ENCODE data around the gene MYO9B.
A peak's percentile ranks its signal among the peaks of the same experiment; 100 is the strongest.
"Not testable (repeated sequence)": the region's sequence is repeated elsewhere in the genome, so short reads cannot be mapped to it uniquely, and the experiment has no call there.

Gene MYO9B

GRCh38 chr19:17116996-17117702 lies 41.6 kb downstream of the MYO9B start:
- no peak for DNase-seq

DNA sequence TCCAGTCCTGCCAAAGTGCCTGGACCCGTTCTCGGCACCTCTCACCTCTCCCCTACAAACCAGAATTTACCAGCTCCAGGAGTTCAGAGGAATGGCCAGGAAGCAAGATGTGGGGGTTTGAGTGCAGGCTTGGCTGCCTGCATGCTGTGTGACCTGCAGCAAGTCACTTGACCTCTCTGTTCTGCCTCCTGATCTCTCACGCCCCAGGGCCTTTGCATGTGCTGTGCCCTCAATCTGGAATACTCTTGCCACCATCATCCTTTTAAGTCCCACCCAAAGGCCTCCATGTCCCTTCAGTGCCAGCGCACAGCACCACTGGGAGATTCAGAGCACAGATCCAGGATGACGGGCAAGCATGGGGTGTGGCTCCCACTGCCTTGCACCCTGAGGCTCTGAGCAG lies 43.4 kb downstream of the MYO9B start:
- DNase-seq = no peak

GRCh38 chr19:17121736-17122293 lies 46.2 kb downstream of the MYO9B start:
- no peak for DNase-seq

DNA sequence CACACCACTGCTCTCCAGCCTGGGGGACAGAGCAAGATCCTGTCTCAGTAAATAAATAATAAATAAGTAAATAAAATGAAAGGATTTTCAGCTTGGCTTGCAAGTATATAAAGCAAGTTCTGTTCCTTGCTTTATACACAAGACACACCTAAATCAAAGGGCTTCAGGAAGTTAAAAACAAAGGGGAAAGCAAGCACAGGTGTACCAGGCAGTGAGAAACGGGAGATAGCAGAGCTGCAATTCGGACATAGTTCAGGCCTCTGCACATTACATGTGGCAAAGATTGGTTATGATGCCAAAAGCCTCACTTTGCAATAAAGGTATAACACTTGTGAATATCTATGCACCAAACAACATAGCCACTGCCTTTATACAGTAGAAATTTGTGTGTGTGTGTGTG lies 47.5 kb downstream of the MYO9B start:
- DNase-seq = no peak

DNA sequence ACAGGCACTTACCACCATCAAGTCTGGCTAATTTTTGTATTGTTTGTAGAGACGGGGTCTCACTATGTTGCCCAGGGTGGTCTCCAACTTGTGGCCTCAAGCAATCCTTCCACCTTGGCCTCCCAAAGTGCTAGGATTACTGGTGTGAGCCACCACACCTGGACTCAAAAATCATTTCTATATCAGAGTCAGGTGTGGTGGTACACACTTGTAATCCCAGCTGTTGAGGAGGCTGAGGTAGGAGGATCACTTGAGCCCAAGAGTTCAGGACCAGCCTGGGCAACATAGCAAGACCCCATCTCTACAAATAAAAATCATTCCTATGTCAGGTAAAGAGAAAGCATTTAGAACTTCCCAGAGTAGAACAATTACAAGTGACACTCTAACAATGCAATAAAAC lies 48.4 kb downstream of the MYO9B start:
- DNase-seq = no peak

DNA sequence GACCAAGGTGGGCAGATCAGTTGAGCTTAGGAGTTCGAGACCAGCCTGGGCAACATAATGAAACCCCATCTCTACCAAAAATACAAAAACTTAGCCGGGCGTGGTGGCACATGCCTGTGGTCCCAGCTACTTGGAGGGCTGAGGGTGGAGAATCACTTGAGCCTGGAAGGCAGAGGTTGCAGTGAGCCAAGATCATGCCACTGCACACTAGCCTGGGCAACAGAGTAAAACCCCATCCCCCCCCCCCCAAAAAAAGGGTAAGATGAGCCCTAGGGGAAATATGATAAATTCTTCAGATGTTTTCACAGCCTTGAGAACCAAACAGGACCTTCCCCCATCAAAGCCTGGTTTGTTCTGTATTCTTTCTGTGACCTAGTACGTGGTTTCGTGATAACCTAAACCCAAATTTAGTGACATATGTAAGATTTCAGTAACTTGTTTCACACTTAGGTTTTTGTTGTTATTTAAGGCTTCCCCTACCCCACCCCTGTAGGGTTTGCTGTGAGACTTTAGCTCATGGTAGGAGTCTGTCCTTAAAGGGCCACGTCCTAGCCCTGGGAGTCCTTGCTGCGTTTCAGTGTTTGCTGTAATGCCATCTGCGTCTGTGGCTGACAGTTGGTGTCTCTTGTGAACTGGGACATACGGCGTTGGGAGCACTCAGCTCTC lies 49.6 kb downstream of the MYO9B start:
- peak; percentile 26 for DNase-seq

DNA sequence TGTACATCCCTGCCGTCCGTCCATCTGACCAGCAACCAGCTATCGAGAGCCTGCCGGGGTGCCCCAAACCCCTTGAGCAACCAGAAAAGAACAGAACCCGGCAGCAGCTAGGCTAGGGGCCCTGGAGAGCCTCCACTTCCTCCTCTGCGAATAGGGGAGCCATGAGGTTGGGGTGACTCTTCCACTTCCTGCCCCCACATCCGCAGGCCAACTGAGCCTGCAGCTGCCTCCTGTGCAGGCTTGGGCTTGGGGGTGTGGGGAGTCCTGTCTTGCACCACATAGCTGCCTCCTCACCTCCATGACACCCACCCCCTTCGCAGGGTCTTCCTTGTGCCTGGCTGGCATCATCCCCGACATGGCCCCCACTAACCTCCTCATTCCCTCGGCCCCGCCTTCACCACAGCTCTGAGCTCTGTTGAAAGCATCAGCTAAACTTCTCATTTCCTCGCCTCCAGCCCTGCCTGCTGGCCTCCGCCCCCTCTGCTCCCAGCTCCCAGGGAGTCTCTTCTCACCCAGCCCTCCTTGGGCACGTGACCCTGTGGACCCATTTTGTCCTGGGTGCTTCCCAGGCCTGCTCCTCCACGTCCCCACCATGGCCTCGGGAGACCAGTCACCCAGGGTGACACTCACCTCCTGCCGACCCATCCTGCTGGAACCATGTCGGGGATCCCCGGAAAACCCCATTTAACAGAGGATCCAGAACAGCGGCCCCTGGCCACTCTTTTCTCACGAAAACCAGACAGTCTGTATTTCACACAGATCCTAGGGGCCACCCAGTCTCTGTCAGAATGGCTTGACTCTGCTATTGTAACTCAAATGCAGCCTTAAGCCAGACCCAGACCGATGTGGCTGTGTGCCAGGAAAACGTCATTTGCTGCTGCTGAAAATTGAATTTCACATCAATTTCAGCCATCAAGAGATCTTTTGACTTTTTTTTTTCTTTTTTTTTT lies 50.4 kb downstream of the MYO9B start:
- DNase-seq = peak; percentile 45

- no peak for DNase-seq
Measured at GRCh38 chr19:17127671-17128070, 52.1 kb downstream of the MYO9B start.

GRCh38 chr19:17128403-17128802 lies 52.8 kb downstream of the MYO9B start:
- no peak for DNase-seq

DNA sequence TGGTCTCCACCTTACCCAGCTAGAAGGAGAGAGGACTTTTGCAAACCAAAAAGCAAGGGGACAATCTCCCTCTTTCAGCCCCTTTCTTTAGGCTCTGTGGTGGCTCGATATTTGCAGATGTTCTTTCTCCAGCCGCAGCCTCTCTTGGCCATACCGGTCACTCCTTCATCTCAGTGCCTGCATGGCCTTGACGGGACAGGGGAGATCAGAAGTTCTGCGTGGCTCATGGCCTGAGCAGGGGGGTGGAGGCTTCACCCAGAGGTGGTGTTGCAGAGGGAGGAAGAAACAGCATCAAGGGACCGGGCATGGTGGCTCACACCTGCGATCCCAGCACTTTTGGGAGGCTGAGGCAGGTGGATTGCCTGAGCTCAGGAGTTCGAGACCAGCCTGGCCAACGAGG lies 53.2 kb downstream of the MYO9B start:
- DNase-seq = no peak

GRCh38 chr19:17129377-17129776 lies 53.8 kb downstream of the MYO9B start:
- no peak for DNase-seq

- no peak for DNase-seq
Measured at GRCh38 chr19:17135001-17135853, 59.6 kb downstream of the MYO9B start.

GRCh38 chr19:17136021-17136420 lies 60.4 kb downstream of the MYO9B start:
- no peak for DNase-seq

- DNase-seq = no peak
Measured at GRCh38 chr19:17136617-17137016, 61.0 kb downstream of the MYO9B start.

- no peak for DNase-seq
Measured at GRCh38 chr19:17137417-17137816, 61.8 kb downstream of the MYO9B start.

GRCh38 chr19:17138052-17138846 lies 62.7 kb downstream of the MYO9B start:
- not testable (repeated sequence) for DNase-seq

DNA sequence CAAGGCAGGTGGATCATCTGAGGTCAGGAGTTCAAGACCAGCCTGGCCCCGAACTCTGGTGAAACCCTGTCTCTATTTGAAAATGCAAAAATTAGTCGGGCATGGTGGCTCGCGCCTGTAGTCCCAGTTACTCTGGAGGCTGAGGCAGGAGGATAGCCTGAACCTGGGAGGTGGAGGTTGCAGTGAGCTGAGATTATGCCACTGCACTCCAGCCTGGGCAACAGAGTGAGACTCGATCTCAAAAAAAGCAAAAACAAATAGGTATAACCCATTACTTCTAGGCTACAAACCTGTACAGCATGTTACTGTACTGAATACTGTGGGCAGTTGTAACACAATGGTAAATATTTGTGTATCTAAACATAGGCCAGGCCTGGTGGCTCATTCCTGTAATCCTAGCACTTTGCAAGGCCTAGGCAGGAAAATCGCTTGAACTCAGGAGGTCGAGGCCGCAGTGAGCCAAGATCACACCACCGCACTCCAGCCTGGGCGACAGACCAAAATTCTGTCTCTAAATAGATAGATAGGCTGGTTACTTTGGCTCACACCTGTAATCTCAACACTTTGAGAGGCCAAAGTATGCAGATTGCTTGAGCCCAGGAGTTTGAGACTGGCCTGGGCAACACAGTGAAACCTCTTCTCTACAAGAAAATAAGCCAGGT lies 63.5 kb downstream of the MYO9B start:
- DNase-seq = no peak

GRCh38 chr19:17144771-17145170 lies 69.2 kb downstream of the MYO9B start:
- DNase-seq = not testable (repeated sequence)

DNA sequence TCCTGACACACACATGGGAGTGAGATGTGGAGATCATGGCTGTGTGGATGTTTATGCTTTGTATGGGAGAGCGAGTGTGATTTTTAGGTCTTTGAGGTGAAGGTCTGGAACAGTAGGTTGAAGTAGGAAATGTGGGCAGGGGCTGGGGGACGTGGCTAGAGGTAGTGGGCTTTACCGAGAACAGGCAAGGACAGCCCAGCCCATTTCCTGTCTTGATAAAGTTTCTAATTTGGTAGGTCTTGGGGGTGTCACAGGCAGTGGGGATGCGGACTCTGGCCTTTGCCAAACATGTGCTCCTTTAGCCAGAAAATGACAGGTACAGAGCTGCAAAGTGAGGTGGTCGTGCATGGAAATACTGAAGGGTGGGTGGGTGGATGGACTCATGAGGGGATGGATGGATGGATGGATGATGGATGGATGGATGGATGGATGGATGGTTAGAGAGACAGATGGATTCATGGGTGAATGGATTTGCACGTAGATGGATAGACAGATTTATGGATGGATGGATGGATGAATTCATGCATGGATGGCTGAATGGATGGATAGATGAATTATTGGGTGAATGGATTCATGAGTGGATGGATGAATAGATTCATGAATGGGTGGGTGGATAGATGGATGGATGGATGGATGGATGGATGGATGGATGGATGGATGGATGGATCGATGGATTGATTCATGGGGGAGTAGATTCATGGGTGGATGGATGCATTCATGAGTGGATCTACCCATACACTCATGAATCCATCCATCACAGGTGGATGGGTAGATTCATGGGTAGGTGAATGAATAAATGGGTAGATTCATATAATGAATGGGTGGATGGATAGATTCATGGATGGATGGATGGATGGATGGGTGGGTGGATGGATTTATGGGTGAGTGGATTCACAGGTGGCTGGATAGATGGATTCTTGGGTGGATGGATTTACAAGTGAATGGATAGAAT lies 70.2 kb downstream of the MYO9B start:
- no peak for DNase-seq

DNA sequence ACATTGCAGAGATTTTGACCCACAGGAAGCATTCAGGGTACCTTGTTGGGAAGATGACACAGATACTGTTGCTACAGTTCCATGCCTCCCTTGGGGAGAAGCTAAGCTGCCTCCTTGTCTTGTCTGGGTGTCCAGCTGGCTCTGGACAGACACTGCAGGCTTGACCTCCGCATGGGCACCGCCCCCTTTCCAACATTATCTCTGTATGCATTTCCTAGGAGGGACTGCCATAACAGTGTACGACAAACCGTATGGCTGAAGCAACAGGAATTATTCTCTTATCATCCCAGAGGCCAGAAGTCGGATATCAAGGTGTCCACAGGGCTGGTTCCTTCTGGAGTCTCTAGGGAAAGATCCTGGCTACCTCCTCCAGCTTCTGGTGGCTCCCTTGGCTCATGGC lies 72.6 kb downstream of the MYO9B start:
- no peak for DNase-seq
